ENCODE data around the gene ZNF407. TPM values are rescaled to one million over a fixed set of nuclear protein-coding genes. Genes with fewer than 3 reads are reported as not detected.

The ZNF407 gene
- total and polyA plus RNA-seq, 4 donors = 1.9 to 16.5 (median 6.6) TPM

GRCh38 chr18:74597034-74597661 lies 522 bp upstream of the ZNF407 start:
- WGBS = under 1% methylated on average over 41 of the region's 41 CpGs
- H3K4me1 ChIP-seq (ENCODE audit: control insufficient read depth in 4 of 4, insufficient read depth in 4 of 4, low read length in 3 of 4) = peaks cover 4 to 33% (median 18%) of the 10 kb centered on the region in 4 donors
- TF ChIP-seq TAF1 (conservative IDR thresholded peaks at IDR 0.05) = no peak
- peak; percentile 63 for TF ChIP-seq MAX (IDR thresholded peaks at IDR 0.05)
- TF ChIP-seq RXRA (IDR thresholded peaks at IDR 0.05) = peak in 1 of 2 donors; percentile 15
- TF ChIP-seq SP1 (IDR thresholded peaks at IDR 0.05) = no peak
- peak; percentile 70 for TF ChIP-seq YY1 (IDR thresholded peaks at IDR 0.05)
- TF ChIP-seq FOXA1 (IDR thresholded peaks at IDR 0.05) = no peak
- peak in 1 of 2 donors; percentile 14 for TF ChIP-seq RAD21 (IDR thresholded peaks at IDR 0.05)
- TF ChIP-seq, protein P1, sequence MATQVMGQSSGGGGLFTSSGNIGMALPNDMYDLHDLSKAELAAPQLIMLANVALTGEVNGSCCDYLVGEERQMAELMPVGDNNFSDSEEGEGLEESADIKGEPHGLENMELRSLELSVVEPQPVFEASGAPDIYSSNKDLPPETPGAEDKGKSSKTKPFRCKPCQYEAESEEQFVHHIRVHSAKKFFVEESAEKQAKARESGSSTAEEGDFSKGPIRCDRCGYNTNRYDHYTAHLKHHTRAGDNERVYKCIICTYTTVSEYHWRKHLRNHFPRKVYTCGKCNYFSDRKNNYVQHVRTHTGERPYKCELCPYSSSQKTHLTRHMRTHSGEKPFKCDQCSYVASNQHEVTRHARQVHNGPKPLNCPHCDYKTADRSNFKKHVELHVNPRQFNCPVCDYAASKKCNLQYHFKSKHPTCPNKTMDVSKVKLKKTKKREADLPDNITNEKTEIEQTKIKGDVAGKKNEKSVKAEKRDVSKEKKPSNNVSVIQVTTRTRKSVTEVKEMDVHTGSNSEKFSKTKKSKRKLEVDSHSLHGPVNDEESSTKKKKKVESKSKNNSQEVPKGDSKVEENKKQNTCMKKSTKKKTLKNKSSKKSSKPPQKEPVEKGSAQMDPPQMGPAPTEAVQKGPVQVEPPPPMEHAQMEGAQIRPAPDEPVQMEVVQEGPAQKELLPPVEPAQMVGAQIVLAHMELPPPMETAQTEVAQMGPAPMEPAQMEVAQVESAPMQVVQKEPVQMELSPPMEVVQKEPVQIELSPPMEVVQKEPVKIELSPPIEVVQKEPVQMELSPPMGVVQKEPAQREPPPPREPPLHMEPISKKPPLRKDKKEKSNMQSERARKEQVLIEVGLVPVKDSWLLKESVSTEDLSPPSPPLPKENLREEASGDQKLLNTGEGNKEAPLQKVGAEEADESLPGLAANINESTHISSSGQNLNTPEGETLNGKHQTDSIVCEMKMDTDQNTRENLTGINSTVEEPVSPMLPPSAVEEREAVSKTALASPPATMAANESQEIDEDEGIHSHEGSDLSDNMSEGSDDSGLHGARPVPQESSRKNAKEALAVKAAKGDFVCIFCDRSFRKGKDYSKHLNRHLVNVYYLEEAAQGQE (IDR thresholded peaks at IDR 0.05) = no peak
- TF ChIP-seq EGR1 (IDR thresholded peaks at IDR 0.05; ENCODE audit: low read depth in 2 of 2) = peak in 1 of 2 donors; percentile 19
- TF ChIP-seq FOXA2 (IDR thresholded peaks at IDR 0.05) = no peak

DNA sequence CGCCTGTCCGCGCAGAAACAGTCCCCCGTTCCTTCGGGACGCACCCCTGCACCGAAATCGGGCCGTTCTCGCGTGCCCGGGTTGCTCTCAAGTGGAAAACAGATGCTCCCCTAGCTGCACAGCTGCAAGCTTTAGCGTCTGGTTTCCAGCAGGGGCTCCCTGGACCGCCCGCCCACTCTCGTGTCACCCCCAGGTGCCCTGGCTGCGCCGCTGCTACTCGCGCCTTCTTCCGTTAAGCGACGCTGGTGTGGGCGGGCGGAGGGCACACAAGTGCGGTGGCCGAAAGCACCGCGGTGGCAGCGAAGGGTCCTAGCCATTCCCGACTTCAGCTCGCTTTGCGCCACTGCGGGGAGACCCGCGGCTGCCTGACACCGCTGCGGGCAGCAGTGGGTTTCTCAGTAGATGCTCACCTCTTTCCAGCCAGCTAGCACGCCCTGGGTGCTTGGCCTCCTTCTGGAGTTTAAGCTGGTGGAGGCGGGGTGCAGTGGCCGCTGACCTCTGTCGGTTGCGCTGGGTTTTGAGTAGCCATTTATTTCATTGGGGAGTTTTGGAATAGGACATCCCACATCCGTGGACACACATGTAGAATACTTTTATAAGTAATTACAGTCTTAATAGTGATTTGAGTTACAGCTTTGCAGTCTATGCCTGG lies 806 bp downstream of the ZNF407 start:
- Histone ChIP-seq H3K9ac (ENCODE audit: low read depth in 1 of 2, low read length in 2 of 2) (peak overlapping the region; percentile 69 to 92), H3K4me3 (ENCODE audit: low read depth in 1 of 3, low read length in 3 of 3) (peak overlapping the region; percentile 92 to 99 (median 95)), H3K27me3 (ENCODE audit: control insufficient read depth in 4 of 4, insufficient read depth in 4 of 4, low read length in 3 of 4) (no peaks in the 10 kb centered on the region), H3K27ac (ENCODE audit: low read depth in 1 of 2, low read length in 2 of 2) (peak overlapping the region; percentile 83 to 97), H3K36me3 (ENCODE audit: control insufficient read depth in 4 of 4, insufficient read depth in 3 of 4, low read depth in 1 of 4, low read length in 3 of 4) (peaks cover 0 to 4% (median 1%) of the 10 kb centered on the region in 4 donors), H3K4me1 (ENCODE audit: control insufficient read depth in 4 of 4, insufficient read depth in 4 of 4, low read length in 3 of 4) (peaks cover 4 to 33% (median 18%) of the 10 kb centered on the region in 4 donors), H3K9me3 (ENCODE audit: control insufficient read depth in 4 of 4, low read length in 3 of 4) (no peaks in the 10 kb centered on the region)
- peak; percentile 62 for DNase-seq (ENCODE audit: low spot score)
- WGBS = under 1% methylated on average over 44 of the region's 44 CpGs
- TF ChIP-seq RXRA (IDR thresholded peaks at IDR 0.05) (peak; percentile 15 to 47), RAD21 (IDR thresholded peaks at IDR 0.05) (peak in 1 of 2 donors; percentile 21), YY1 (IDR thresholded peaks at IDR 0.05) (peak; percentile 53), TAF1 (conservative IDR thresholded peaks at IDR 0.05) (no peak)

More at GRCh38 chr18:74597034-74597661, 522 bp upstream of the ZNF407 start:
- Histone ChIP-seq H3K9me3 (ENCODE audit: control insufficient read depth in 4 of 4, low read length in 3 of 4) (no peaks in the 10 kb centered on the region), H3K36me3 (ENCODE audit: control insufficient read depth in 4 of 4, insufficient read depth in 3 of 4, low read depth in 1 of 4, low read length in 3 of 4) (peaks cover 0 to 7% (median 5%) of the 10 kb centered on the region in 4 donors), H3K9ac (ENCODE audit: low read depth in 1 of 2, low read length in 2 of 2) (peak overlapping the region; percentile 77 to 98), H3K27ac (ENCODE audit: low read depth in 1 of 2, low read length in 2 of 2) (peak overlapping the region; percentile 83 to 97), H3K27me3 (ENCODE audit: control insufficient read depth in 4 of 4, insufficient read depth in 4 of 4, low read length in 3 of 4) (no peaks in the 10 kb centered on the region), H3K4me3 (ENCODE audit: low read depth in 1 of 3, low read length in 3 of 3) (peak overlapping the region; percentile 92 to 99 (median 99))
- peak; percentile 79 for DNase-seq (ENCODE audit: low spot score)

- no peaks in the 10 kb centered on the region for H3K36me3 ChIP-seq (ENCODE audit: control insufficient read depth in 4 of 4, insufficient read depth in 3 of 4, low read depth in 1 of 4, low read length in 3 of 4)
- DNase-seq (ENCODE audit: low spot score) = no peak
- no peak overlapping the region for H3K4me3 ChIP-seq (ENCODE audit: low read depth in 1 of 3, low read length in 3 of 3)
- no peak overlapping the region for H3K9ac ChIP-seq (ENCODE audit: low read depth in 1 of 2, low read length in 2 of 2)
- no peaks in the 10 kb centered on the region for H3K9me3 ChIP-seq (ENCODE audit: control insufficient read depth in 4 of 4, low read length in 3 of 4)
- H3K27me3 ChIP-seq (ENCODE audit: control insufficient read depth in 4 of 4, insufficient read depth in 4 of 4, low read length in 3 of 4) = no peaks in the 10 kb centered on the region
- H3K27ac ChIP-seq (ENCODE audit: low read depth in 1 of 2, low read length in 2 of 2) = no peak overlapping the region
- peaks cover 0 to 3% (median under 1%) of the 10 kb centered on the region in 4 donors for H3K4me1 ChIP-seq (ENCODE audit: control insufficient read depth in 4 of 4, insufficient read depth in 4 of 4, low read length in 3 of 4)
- TF ChIP-seq YY1 (IDR thresholded peaks at IDR 0.05) (no peak), RAD21 (IDR thresholded peaks at IDR 0.05) (no peak), GABPA (IDR thresholded peaks at IDR 0.05 in 1 of 2, conservative IDR thresholded peaks at IDR 0.05 in 1 of 2) (no peak), MAX (IDR thresholded peaks at IDR 0.05) (no peak), TAF1 (conservative IDR thresholded peaks at IDR 0.05) (no peak), ZBTB33 (IDR thresholded peaks at IDR 0.05) (no peak), FOXA2 (IDR thresholded peaks at IDR 0.05) (no peak), HNF4A (conservative IDR thresholded peaks at IDR 0.05) (no peak), SP1 (IDR thresholded peaks at IDR 0.05) (no peak), FOXA1 (IDR thresholded peaks at IDR 0.05) (no peak), EGR1 (IDR thresholded peaks at IDR 0.05; ENCODE audit: low read depth in 2 of 2) (no peak)
- TF ChIP-seq, protein P1 (IDR thresholded peaks at IDR 0.05) = no peak
- TF ChIP-seq, protein P2, sequence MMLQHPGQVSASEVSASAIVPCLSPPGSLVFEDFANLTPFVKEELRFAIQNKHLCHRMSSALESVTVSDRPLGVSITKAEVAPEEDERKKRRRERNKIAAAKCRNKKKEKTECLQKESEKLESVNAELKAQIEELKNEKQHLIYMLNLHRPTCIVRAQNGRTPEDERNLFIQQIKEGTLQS (IDR thresholded peaks at IDR 0.05) = no peak
Measured at GRCh38 chr18:74604361-74604760, 6.7 kb downstream of the ZNF407 start.
